ENCODE data around the gene ARHGAP29. TPM values are rescaled to one million over a fixed set of nuclear protein-coding genes. Genes with fewer than 3 reads are reported as not detected.

ARHGAP29 gene
- total RNA-seq, 1 donor from 2014 or later = 187 TPM

- H3K27me3 Mint-ChIP-seq (ENCODE audit: unreplicated experiment) = no peaks in the 10 kb centered on the region
- peaks cover 31% of the 10 kb centered on the region for H3K4me1 Mint-ChIP-seq (ENCODE audit: unreplicated experiment)
- peak overlapping the region; percentile 66 for H3K27ac Mint-ChIP-seq (ENCODE audit: unreplicated experiment)
- DNase-seq (ENCODE audit: extremely low spot score, unreplicated experiment) = no peak
- no peak overlapping the region for H3K4me3 Mint-ChIP-seq (ENCODE audit: unreplicated experiment)
- TF ChIP-seq CTCF (IDR thresholded peaks at IDR 0.05) = no peak
- H3K9me3 Mint-ChIP-seq (ENCODE audit: unreplicated experiment) = peaks cover 11% of the 10 kb centered on the region
- H3K36me3 Mint-ChIP-seq (ENCODE audit: unreplicated experiment) = peaks cover 6% of the 10 kb centered on the region
These were observed 105.3 kb downstream of the ARHGAP29 start for GRCh38 chr1:94132111-94132510.

- no peak for TF ChIP-seq CTCF (IDR thresholded peaks at IDR 0.05)
- no peak for DNase-seq (ENCODE audit: extremely low spot score, unreplicated experiment)
- H3K27ac Mint-ChIP-seq (ENCODE audit: unreplicated experiment) = peak overlapping the region; percentile 66
- peaks cover 4% of the 10 kb centered on the region for H3K36me3 Mint-ChIP-seq (ENCODE audit: unreplicated experiment)
- peaks cover 7% of the 10 kb centered on the region for H3K9me3 Mint-ChIP-seq (ENCODE audit: unreplicated experiment)
- no peak overlapping the region for H3K4me3 Mint-ChIP-seq (ENCODE audit: unreplicated experiment)
- H3K4me1 Mint-ChIP-seq (ENCODE audit: unreplicated experiment) = peaks cover 41% of the 10 kb centered on the region
- no peaks in the 10 kb centered on the region for H3K27me3 Mint-ChIP-seq (ENCODE audit: unreplicated experiment)
These were observed 106.4 kb downstream of the ARHGAP29 start for GRCh38 chr1:94130851-94131595.

- H3K27me3 Mint-ChIP-seq (ENCODE audit: unreplicated experiment) = no peaks in the 10 kb centered on the region
- TF ChIP-seq CTCF (IDR thresholded peaks at IDR 0.05) = no peak
- H3K4me1 Mint-ChIP-seq (ENCODE audit: unreplicated experiment) = peaks cover 43% of the 10 kb centered on the region
- peaks cover under 1% of the 10 kb centered on the region for H3K36me3 Mint-ChIP-seq (ENCODE audit: unreplicated experiment)
- no peak overlapping the region for H3K4me3 Mint-ChIP-seq (ENCODE audit: unreplicated experiment)
- no peaks in the 10 kb centered on the region for H3K9me3 Mint-ChIP-seq (ENCODE audit: unreplicated experiment)
- DNase-seq (ENCODE audit: extremely low spot score, unreplicated experiment) = no peak
- peak overlapping the region; percentile 28 for H3K27ac Mint-ChIP-seq (ENCODE audit: unreplicated experiment)
These were observed 110.7 kb downstream of the ARHGAP29 start for GRCh38 chr1:94126651-94127050.

- Mint-ChIP-seq H3K27ac (ENCODE audit: unreplicated experiment) (no peak overlapping the region), H3K4me1 (ENCODE audit: unreplicated experiment) (peaks cover 36% of the 10 kb centered on the region), H3K27me3 (ENCODE audit: unreplicated experiment) (no peaks in the 10 kb centered on the region), H3K4me3 (ENCODE audit: unreplicated experiment) (no peak overlapping the region), H3K36me3 (ENCODE audit: unreplicated experiment) (peaks cover 2% of the 10 kb centered on the region), H3K9me3 (ENCODE audit: unreplicated experiment) (no peaks in the 10 kb centered on the region)
- TF ChIP-seq CTCF (IDR thresholded peaks at IDR 0.05) = no peak
- DNase-seq (ENCODE audit: extremely low spot score, unreplicated experiment) = no peak
These were observed 111.6 kb downstream of the ARHGAP29 start for GRCh38 chr1:94125551-94126514.

- Mint-ChIP-seq H3K36me3 (ENCODE audit: unreplicated experiment) (peaks cover 2% of the 10 kb centered on the region), H3K4me1 (ENCODE audit: unreplicated experiment) (peaks cover 42% of the 10 kb centered on the region), H3K4me3 (ENCODE audit: unreplicated experiment) (no peak overlapping the region), H3K27me3 (ENCODE audit: unreplicated experiment) (no peaks in the 10 kb centered on the region), H3K27ac (ENCODE audit: unreplicated experiment) (no peak overlapping the region), H3K9me3 (ENCODE audit: unreplicated experiment) (no peaks in the 10 kb centered on the region)
- no peak for DNase-seq (ENCODE audit: extremely low spot score, unreplicated experiment)
- no peak for TF ChIP-seq CTCF (IDR thresholded peaks at IDR 0.05)
These were observed 112.8 kb downstream of the ARHGAP29 start for GRCh38 chr1:94124538-94124937.
